GM10248 (cell line): Measurements from ENCODE around the gene MPP4.
A peak's percentile ranks its signal among the peaks of the same experiment; 100 is the strongest.

Source experiments
- CTCF ChIA-PET: fragments of 300-600 bp; sonication (Branson Sonifier 250); formaldehyde crosslinking; extraction: SDS; loops from one replicate; lab custom pipeline; 2021; ENCODE audit warnings: antibody characterized with exemption; lab: Yijun Ruan, JAX
- POLR2A ChIA-PET: fragments of 350-650 bp; sonication (Branson Sonifier 250); formaldehyde crosslinking; extraction: SDS; loops from one replicate; lab custom pipeline; 2020; ENCODE audit warnings: antibody characterized with exemption; lab: Yijun Ruan, JAX
- DNase-seq: peaks from one replicate; pipeline ENCODE4 v3.0.0; 2012; ENCODE audit errors: extremely low spot score
- CTCF ChIP-seq: IDR thresholded peaks from 2 replicates; pipeline ENCODE4 v1.5.1; 2012; ENCODE audit warnings: mild to moderate bottlenecking, low read depth; ENCODE audit errors: extremely low read depth, missing control alignments, control extremely low read depth

Gene MPP4

GRCh38 chr2:201642579-201643215 is 55.7 kb downstream of the MPP4 start:
- ChIA-PET CTCF (interaction anchor here (0.9 to 2.0 kb wide), 7 partner anchors 9 to 409 kb away, joined by 3 to 8 read pairs (median 4); partner anchors contain the start of gene ALS2), POLR2A (interaction anchor here (0.6 kb wide), 1 partner anchor 194 kb away, joined by 3 read pairs; no protein-coding TSS in a partner anchor)
- TF ChIP-seq CTCF, result no peak
- peak; percentile 90 for DNase-seq

DNA sequence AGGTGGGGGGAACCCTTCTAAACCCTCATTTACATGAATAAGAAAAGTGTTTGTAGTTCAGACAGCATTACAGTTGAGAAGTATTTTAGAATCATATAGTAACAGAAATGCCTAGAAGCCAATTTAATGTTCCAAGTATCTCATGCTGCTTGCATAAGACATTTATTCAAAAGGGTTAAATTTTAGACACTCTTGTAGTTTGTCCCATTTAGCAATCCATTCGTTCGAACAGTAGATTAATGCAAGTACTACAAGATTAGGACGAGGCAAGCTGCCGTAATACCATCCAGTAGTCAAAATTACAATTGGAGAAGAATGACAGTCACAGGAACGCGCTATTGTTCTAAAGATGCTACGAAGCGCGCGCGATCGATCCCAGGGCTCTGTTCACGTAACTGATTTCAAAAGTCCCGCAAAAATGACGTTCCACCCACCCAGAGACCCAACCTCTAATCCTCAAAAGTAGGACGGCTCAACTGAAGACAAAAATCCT is 56.3 kb downstream of the MPP4 start:
- TF ChIP-seq CTCF, result no peak
- ChIA-PET POLR2A (no interaction called here), CTCF (interaction anchor here (0.9 to 2.0 kb wide), 3 partner anchors 8 to 409 kb away, joined by 3 to 8 read pairs (median 4); no protein-coding TSS in a partner anchor)
- DNase-seq, result no peak

DNA sequence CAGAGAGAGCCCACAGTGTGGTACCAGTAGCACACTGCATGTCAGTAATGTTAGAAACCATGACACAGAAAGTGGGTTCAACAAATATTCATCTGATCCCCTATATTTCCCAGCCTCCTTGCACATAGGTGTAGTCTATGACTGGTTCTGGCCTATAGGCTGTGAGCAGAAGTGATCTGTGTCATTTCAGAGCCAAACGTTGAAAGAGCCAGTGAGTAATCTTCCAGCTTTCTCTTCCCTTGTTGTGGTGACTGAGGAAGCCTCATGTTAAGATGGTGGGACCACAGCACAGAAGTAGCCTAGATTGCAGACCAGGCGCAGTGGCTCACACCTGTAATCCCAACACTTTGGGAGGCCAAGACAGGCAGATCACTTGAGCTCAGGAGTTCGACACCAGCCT is 59.2 kb downstream of the MPP4 start:
- TF ChIP-seq CTCF, result no peak
- CTCF ChIA-PET, result interaction anchor here (1.3 to 3.4 kb wide), 3 partner anchors 9 to 16 kb away, joined by 3 to 13 read pairs (median 4); no protein-coding TSS in a partner anchor
- POLR2A ChIA-PET, result no interaction called here

DNA sequence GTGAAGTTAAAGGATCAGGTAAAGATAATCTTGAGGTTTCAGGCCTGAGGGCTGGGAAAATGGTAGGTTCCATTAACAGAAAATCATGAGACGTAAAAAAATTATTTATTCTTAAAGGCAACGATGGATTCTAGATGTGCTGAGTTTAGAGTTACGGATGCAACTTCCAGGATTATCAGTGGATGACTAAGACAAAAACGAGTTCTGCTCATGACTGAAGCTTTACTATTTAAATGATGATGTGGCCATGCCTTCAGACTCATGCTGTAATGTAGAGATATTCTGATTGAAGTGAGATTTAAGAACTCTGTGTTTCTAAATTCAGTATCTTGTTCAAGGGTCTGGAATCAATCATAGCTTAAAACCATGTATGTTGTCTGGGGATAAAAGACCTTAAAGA is 60.1 kb downstream of the MPP4 start:
- no peak for DNase-seq
- ChIA-PET CTCF (interaction anchor here (1.3 to 3.4 kb wide), 3 partner anchors 10 to 15 kb away, joined by 3 to 13 read pairs (median 4); no protein-coding TSS in a partner anchor), POLR2A (no interaction called here)
- TF ChIP-seq CTCF, result no peak

More for the DNA sequence above, 59.2 kb downstream of the MPP4 start:
- DNase-seq, result no peak

DNA sequence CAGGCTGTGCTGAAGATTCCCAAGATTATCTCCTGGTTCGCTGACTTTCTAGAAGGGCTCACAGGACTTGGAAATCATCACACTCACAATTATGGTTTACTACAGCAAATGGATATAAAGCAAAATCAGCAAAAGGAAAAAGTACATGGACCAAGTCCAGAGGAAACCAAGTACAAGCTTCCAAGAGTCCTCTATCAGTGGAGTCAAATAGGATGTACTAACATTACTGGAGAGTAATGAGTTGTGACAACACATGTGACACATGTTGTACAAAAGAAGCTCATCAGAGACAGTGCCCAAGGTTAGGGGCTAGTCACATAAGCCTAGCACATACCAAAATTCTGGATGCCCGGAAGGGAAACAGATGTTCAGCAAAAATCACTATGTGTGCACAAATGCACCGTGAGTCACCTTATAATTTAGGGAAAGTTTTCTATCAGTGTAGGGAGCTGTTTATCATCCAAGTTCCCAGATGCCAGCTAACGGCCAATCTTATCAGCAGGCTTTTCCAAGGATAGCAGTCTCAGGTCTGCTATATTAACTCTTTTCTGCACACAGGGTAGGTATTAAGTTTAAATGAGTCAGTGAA is 64.7 kb downstream of the MPP4 start:
- ChIA-PET CTCF (interaction anchor here (2.0 kb wide), 1 partner anchor 9 kb away, joined by 8 read pairs; the partner anchor contains the start of gene TMEM237), POLR2A (no interaction called here)
- TF ChIP-seq CTCF, result no peak
- DNase-seq, result no peak

- POLR2A ChIA-PET, result no interaction called here
- no peak for TF ChIP-seq CTCF
- no peak for DNase-seq
- CTCF ChIA-PET, result interaction anchor here (1.7 kb wide), 1 partner anchor 7 kb away, joined by 5 read pairs; no protein-coding TSS in a partner anchor
Measured at GRCh38 chr2:201631041-201631440, 67.4 kb downstream of the MPP4 start.
